Mucosa of descending colon (tissue), 3 donors: ENCODE measurements around the gene CDKAL1. TPM values are rescaled to one million over a fixed set of nuclear protein-coding genes. Genes with fewer than 3 reads are reported as not detected.
"Not testable (repeated sequence)": the region's sequence is repeated elsewhere in the genome, so short reads cannot be mapped to it uniquely, and the experiment has no call there.

Experiments used
- ATAC-seq: fragments of 200-7000 bp; cut with Tn5 transposase; one replicate; pipeline ENCODE4 v1.9.1; 2020; ENCODE audit warnings: mild to moderate bottlenecking, moderate library complexity
- DNase-seq, 3 donors: peaks; one replicate each; pipeline ENCODE4 v3.0.0-alpha.2; 2020
- H3K36me3 ChIP-seq: fragments of 200-600 bp; one replicate; pipeline ENCODE4 v1.8.0; 2021; ENCODE audit warnings: low read depth, mild to moderate bottlenecking
- H3K4me1 ChIP-seq: fragments of 200-600 bp; one replicate; pipeline ENCODE4 v1.8.0; 2021; ENCODE audit warnings: low read depth, mild to moderate bottlenecking
- H3K4me3 ChIP-seq: fragments of 200-600 bp; one replicate; pipeline ENCODE4 v1.8.0; 2021; ENCODE audit warnings: mild to moderate bottlenecking
- H3K9me3 ChIP-seq: fragments of 200-600 bp; one replicate; pipeline ENCODE4 v1.8.0; 2021; ENCODE audit warnings: mild to moderate bottlenecking
- CTCF ChIP-seq: fragments of 200-600 bp; IDR thresholded peaks from one replicate; pipeline ENCODE4 v1.8.0; 2022; ENCODE audit warnings: antibody characterized with exemption, mild to moderate bottlenecking
- intact Hi-C, 2 donors: fragments of 100-400 bp; cut with DNase I in 1 of 2; cut with micrococcal nuclease in 1 of 2; formaldehyde crosslinking; loops; one replicate each; pipeline versions ENCODE4 v1.11.0 to v1.11.1; 2022; cut with DNase I, micrococcal nuclease
- total RNA-seq, 3 donors: library from RNA; stranded (reverse); fragmentation: NEBNext Ultra II Directional in 2 of 3; extraction: Animal tissue kit (Norgen Biotek cat#: 25700) in 2 of 3; gene quantifications; one replicate each; pipeline versions ENCODE4 v1.2.1 to v1.2.4, GENCODE V29; 2021 to 2023
- donor health status: DM: no; HTN: no; CAD: no; lungs with moderate emphysema.
- donor health status: DM: no; HTN: no; CAD: no.
- donor health status: DM: no; HTN: yes; CAD: no.

CDKAL1 gene
- total RNA-seq, 3 donors from 2014 or later, result 13.4 to 15.5 (median 15.3) TPM

- H3K9me3 ChIP-seq, result no peaks in the 10 kb centered on the region
- no peak overlapping the region for H3K4me3 ChIP-seq
- no peaks in the 10 kb centered on the region for H3K4me1 ChIP-seq
- no peak for TF ChIP-seq CTCF
- H3K36me3 ChIP-seq, result no peaks in the 10 kb centered on the region
- ATAC-seq (no peak), DNase-seq (no peak)
- intact Hi-C loops, result no loop called here
Measured at GRCh38 chr6:21085211-21085610, 551.0 kb downstream of the CDKAL1 start.

GRCh38 chr6:21085643-21086042, 551.4 kb downstream of the CDKAL1 start:
- TF ChIP-seq CTCF, result no peak
- no peak for ATAC-seq
- no peaks in the 10 kb centered on the region for H3K36me3 ChIP-seq
- H3K9me3 ChIP-seq, result no peaks in the 10 kb centered on the region
- no peaks in the 10 kb centered on the region for H3K4me1 ChIP-seq
- no peak overlapping the region for H3K4me3 ChIP-seq
- intact Hi-C loops, result no loop called here
- DNase-seq, result no peak

- TF ChIP-seq CTCF, result no peak
- intact Hi-C loops, result no loop called here
- H3K4me1 ChIP-seq, result no peaks in the 10 kb centered on the region
- H3K9me3 ChIP-seq, result no peaks in the 10 kb centered on the region
- no peaks in the 10 kb centered on the region for H3K36me3 ChIP-seq
- DNase-seq, result no peak
- no peak overlapping the region for H3K4me3 ChIP-seq
- no peak for ATAC-seq
Measured at GRCh38 chr6:21087188-21087587, 552.9 kb downstream of the CDKAL1 start.

- intact Hi-C loops, result no loop called here
- no peak for TF ChIP-seq CTCF
- H3K4me3 ChIP-seq, result no peak overlapping the region
- H3K4me1 ChIP-seq, result no peaks in the 10 kb centered on the region
- no peak for DNase-seq
- no peaks in the 10 kb centered on the region for H3K36me3 ChIP-seq
- no peak for ATAC-seq
- no peaks in the 10 kb centered on the region for H3K9me3 ChIP-seq
Measured at GRCh38 chr6:21091411-21091810, 557.2 kb downstream of the CDKAL1 start.

- intact Hi-C loops, H3K4me3 ChIP-seq, H3K9me3 ChIP-seq, ATAC-seq, H3K36me3 ChIP-seq, DNase-seq, H3K4me1 ChIP-seq: not testable (repeated sequence)
Measured at GRCh38 chr6:21092231-21092772, 558.0 kb downstream of the CDKAL1 start.

GRCh38 chr6:21095462-21095861, 561.2 kb downstream of the CDKAL1 start:
- intact Hi-C loops, result no loop called here
- ATAC-seq, result no peak
- no peaks in the 10 kb centered on the region for H3K9me3 ChIP-seq
- DNase-seq, result no peak
- H3K4me3 ChIP-seq, result no peak overlapping the region
- no peaks in the 10 kb centered on the region for H3K36me3 ChIP-seq
- no peak for TF ChIP-seq CTCF
- no peaks in the 10 kb centered on the region for H3K4me1 ChIP-seq
